GM21367 (cell line): ENCODE measurements around the gene PTGES2.

Experiments
- ATAC-seq: cut with Tn5 transposase; IDR thresholded peaks from one replicate; pipeline ENCODE4 v1.9.1; 2021; ENCODE audit not compliant: unreplicated experiment

PTGES2 gene

DNA sequence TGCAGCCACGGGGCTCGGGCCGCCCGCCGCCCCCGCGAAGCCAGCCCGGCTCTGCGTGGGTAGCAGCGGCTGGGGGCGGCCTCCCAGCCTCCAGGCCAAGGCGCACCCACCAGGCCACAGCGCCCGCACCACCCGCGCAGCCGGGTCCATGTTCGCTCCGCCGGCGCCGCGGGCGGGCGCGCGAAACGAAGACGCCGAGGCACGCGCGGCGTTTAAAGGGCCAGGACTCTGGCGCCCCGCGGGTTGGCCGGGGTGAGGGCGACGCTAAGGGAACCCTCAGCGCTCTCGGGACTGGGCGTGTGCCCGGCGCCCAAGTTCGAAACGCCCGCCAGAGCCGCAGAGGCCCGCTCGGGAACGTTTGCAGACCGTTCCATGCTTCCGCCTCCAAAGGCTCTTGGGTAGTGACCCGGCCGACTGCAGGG is at the start of gene PTGES2:
Gene PTGES2 (minus strand): TSS at position 162 of the 422 bp plus-strand sequence. CDS start 12 bp downstream, at position 150.
- ATAC-seq, result peak; percentile 42

DNA sequence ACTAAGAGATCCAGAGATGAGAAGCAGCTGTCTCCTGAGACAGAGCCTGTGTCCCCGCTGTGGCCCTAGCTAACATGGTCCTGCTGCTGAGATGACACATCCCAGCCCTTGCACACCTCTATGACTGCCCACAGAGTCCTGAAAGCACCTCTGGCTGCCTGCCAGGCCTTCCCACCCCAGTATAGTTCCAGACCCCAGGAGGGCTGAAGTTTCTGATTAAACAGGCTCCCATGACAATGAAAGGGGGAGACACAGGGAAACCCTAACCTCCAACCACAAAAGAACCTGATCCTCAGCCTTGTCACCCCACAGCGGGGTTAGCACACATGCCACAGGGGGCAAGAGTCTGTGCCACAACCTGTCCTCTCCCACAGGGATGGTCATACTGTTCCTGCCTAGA is 48.2 kb upstream of the PTGES2 start:
- no peak for ATAC-seq

DNA sequence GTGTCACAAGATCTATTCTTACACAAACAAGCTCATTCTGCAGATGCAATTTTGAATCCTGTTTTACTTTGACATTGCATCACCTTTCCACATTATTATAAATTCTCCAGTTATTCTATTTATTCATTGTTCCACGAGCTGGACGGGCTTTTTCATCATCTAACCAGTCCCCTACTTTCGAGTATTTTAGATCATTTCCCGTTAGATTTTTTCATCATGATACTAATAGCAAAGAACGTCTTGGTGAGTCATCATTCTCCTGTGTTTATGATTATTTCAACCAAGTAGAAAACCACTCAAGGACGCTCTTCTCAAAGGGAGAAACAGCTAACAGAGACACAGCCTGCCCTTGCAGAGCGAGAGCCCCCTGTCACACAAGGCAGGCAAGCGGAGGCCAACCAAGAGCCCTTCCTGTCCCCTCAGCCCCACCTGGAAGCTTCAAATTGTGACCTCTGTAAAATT is 47.6 kb upstream of the PTGES2 start:
- ATAC-seq, result no peak

DNA sequence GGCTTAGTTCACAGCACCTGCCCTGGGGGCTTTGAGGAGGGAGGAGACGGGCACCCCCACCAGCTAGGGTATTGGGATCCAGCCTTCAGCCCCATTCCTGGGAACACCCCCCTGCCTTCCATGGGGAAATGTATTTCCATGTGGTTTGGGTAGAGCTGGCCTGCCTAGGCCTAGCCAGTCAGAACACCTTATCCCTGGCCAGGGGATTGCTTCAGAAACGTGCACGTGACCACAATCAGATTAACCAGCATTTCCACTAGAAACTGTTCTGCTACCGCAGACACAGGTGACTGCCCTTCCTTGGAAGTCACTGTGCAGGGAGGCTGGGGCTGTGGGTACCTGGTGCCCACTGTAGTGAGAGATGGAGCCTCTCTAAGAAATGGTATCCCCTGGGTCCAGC is 46.5 kb upstream of the PTGES2 start:
- no peak for ATAC-seq

DNA sequence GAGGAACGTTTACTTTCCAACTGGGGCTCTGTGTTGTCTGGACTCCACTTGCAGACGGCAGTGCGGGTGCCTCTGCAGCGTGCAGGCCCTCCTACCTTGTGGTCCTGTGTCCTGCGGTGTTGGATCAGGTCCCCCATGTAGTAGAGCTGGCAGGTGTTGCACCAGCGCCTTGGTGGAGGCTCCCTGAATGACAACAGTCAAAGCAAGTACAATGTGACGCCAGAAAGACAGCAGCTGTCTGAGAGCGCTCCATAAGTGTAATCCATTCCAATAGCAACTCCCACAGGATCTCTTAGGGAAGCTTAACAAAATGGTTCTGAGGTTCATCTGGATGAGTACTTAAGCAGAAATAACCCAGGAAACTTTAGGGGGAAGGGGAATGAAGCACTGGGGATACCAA is 42.4 kb upstream of the PTGES2 start:
- no peak for ATAC-seq

DNA sequence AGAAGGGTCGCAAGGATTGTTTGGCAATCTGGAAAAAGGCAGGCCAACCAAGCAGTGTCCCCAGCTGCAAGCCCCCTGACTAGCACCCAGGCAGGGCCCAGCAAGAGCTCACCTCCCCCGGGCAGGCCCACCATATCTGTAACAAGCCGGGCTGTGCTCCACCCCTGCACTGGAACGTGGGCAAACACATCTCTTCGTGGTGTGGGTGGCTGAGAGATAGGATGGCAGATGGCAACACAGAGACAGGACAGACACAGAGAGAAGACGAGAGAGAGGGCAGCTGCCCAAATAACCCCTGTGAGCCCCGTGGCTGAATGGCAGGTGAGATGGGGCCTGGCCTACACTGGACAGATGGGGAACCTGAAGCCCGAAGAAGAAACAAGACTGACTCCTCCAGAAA is 42.0 kb upstream of the PTGES2 start:
- no peak for ATAC-seq

DNA sequence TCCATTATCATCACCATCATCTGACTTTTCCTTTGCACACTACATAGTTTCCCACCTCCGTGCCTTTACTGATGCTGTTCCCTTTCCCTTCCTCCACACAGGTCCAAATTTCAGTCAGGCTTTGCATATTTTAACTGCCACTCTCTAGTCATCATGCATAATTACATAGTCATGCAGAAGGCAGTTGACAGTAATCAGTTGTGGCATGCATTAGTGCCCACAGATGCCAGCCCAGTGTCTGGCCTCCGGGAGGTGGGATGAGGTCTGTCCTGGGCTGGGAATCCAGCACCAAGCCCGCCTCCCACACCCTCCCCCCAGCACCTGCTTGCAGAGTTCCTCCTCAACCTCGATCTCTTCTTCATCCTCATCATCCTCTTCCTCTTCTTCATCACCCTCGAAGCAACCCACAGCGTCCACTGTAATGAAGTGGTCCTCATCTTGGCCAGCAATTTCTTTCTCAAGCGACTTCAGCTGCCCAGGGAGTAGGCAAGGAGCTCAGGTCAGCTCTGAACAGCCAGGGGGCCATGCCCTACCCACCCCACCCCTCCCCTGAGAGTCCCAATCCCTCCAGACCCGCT is 41.3 kb upstream of the PTGES2 start:
- ATAC-seq, result no peak

DNA sequence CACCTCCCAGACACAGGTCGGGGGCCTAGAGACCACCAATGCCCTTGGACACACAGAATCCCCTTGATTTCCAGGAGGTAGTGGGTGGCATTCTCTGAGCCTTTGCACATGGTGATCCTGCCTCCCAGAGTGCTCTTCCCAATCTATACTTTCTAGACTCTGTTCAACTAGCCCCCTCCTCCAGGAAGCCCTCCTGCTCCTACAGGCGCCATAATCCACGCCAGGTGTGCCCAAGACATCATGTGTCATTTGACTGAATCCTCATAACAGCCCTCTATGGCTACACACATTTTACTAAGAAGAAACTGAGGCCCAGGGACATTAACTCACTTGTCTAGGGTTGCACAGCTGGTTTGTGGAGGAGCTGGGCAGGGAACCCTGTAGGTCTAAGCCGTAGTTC is 39.7 kb upstream of the PTGES2 start:
- no peak for ATAC-seq

DNA sequence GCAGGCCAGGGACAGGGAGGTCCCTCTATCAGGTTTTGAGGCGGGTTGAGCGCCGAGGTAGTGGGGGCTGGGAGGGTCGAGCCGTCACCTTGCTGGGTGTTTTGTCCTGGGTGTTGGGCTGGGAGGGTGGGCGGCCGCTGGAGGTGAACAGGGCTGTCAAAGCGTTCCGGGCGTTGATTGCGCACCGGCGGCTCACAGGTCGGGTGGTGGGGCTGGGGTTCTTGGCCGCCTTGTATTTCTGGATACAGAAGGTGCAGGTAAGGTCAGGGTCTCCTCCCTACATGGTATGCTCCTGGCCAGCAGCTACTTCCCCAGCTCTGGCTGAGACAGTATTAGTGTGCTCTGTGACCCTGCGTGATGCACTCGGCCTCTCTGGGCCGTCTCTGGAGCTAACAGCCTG is 38.6 kb upstream of the PTGES2 start:
- ATAC-seq, result no peak

DNA sequence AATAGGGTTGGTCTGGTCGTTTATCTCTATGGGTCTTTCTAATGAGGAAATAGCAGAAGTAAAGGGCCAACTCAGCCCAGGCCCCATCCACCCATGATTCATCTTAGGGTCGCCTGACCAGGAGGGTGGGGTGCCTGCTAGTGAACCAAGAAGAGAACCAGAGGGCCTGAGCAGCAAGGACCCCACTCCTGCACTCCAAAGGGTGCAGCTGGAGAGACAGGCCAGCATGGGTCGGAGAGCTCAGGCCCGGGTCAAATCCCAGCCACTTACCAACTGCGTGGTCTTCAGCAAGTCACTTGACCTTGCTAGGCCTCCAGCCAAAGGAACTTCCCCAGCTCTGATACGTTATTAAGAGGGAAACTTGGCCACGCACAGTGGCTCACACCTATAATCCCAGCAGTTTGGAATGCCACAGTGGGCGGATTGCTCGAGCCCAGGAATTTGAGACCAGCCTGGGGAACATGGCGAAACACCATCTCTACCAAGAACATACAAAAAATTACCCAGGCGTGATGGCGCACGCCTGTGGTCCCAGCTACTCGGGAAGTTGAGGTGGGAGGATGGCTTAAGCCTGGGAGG is 36.9 kb upstream of the PTGES2 start:
- ATAC-seq, result no peak

DNA sequence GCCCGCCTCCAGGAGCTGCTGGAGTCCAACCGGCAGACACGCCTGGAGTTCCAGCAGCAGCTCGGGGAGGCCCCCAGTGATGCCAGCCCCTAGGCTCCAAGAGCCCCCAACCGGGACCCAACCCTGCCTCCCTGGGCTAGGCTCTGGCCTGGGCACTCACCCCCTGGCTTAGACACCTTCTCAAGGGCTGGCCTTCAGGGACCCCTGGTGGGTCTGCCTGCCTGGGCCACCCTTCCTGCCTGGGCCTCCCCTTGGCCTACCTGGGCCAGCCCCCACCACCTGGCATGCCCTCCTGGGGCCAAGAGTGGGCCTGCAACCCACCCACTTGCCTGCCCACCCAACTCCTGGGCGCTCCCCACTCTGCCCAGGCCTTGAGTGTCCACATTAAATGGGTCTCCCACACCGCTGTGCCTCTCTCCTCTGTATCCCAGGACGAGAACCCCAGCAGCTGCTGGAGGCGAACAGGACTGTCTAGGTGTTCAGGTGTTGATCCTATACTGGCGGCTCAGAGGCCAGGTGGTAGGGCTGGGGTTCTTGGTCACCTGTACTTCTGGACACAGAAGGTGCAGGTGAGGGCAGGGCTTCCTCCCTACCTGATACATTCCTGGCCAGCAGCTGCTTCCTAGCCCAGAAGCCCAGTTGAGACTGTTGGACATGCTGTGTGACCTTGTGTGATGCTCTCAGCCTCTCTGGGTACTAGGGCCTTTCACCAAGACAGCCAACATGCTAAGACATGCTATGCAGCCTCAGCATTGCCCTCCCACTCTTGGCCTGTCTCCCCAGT is 36.2 kb upstream of the PTGES2 start:
- ATAC-seq, result no peak

DNA sequence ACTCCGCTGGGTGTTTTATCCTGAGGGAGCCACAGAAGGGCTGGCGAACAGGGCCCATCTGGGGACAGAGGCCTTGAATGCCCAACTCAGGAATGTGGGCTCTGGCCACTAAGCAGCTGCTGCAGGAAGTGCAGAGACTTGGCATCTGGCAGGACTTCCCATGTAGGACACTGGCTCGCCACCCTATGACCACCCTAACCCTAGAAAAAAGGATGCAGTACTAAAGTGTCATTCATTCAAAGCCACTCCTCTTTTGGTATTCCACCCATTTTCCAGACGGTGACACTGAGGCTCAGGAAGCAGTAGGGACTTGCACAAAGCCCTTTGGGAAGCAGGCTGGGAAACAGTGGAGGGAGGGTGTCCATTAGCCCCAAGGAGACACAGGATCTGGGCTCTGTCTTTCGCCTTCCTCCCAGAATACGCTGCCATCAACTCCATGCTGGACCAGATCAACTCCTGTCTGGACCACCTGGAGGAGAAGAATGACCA is 35.5 kb upstream of the PTGES2 start:
- no peak for ATAC-seq

DNA sequence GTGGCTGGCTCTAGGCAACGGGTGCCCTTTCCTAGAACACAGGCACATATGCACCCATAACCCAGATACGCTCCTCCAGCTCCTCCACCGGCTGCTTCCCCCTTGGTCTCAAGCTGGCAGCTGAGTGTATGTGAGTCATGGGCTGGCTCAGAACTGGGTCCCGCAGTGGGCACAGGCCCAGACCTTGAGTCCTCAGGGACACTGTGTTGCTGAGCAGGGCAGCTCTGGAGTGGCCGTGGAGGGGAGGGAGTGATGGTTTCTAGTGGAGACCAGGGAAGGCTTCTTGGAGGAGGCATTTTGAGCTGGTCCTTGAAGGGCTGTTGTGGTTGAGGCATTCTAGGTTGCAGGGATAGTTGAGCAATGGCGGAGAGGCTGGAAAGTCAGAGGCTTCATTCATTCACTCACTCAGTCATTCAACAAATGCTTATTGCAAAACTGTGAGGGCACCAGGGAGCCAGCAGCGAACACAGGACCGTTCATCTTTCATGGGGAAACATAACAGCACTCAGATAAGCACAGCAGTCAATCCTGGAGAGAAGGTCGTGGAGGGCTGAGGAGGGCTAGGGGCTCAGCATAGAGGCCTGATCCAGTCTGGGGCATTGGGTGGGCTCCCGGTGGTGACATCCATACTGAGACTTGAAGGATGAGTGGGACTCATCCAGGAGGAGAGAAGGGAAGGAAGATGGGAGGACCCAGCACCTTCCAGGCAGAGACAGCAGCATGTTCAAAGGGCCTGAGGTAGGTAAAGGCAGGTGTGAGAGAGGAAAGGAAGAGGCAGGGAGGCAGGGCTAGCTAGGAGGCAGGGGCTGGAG is 34.9 kb upstream of the PTGES2 start:
- no peak for ATAC-seq

DNA sequence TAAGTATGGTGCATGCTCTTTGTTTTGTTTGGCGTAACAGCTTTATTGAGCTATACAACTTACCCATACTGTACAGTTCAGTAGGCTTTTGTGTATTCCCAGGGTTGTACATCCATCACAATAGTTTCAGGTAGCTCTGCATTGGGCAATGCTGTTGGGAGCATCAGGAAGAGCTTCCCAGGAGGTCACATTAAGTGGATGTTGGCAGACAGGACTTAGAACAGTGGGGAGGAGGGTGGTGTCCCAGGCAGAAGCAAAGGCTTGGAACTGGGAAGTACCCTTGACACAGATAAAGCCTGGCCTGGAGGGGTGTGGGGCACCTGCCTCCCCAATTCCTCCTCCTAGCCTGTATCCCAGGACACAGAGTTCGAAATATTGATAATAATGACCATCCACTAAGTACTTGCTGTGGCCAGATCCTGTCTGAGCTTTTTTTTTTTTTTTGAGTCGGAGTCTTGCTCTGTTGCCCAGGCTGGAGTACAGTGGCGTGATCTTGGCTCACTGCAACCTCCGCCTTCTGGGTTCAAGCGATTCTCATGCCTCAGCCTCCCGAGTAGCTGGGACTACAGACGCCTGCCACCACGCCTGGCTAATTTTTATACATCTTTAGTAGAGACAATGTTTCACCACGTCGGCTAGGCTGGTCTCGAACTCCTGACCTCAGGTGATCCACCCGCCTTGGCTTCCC is 33.8 kb upstream of the PTGES2 start:
- ATAC-seq, result no peak

DNA sequence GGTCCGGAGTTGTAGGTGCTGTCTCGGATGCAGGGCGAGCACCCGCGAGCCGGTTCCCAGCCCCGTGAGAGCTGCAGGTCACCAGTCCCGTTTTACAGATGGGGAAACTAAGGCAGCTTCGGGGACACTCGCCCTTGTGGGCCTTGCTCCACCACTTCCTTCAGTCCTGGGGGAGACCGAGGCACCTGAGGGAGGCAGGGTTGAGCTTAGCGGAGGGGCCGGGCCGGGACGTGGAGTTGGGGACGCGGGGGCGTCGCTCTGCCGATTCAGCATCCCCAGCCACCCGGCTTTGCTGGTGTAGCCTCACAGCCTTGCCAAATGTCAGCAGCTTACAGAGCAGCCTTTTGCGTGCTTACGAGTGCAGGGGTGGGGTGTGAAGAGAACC is 33.1 kb upstream of the PTGES2 start:
- ATAC-seq, result no peak

DNA sequence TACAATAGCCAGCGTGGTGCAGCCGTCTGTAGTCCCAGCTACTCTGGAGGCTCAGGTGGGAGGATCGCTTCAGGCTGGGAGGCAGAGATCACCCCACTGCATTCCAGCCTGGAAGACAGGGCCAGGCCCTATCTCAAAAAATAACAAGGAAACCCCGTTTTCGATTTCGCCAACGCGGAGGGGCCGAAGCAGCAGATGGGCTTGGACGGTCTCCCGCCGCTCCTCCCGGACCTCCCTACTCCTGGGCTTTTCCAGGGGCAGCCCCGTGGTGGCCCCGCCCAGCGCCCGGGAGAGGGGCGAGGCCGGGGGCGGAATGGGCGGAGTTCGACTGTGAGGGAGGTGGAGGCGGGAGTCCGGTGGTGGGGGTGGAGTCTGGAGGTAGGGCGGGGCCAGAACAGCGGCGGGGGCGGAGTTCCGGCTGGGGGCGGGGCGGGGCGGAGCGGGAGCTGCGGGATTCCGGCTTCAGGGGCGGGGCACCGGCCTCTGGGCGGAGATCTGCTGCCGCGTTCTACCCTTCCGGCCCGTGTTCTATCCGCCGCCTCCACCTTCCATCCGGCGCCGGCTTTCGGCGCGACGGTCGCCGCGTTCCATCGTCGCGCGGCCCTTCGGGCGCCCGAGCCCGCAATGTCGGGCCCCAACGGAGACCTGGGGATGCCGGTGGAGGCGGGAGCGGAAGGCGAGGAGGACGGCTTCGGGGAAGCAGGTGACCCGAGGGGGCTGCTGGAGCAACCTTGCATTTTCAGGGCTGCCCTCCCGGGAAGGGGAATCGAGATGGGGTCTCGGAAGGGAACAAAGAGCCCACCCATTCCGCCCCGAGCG is 32.5 kb upstream of the PTGES2 start, which contains the start of gene BBLN:
Gene BBLN (plus strand): TSS at position 482 of the 819 bp plus-strand sequence. CDS start 143 bp downstream, at position 625.
- peak; percentile 71 for ATAC-seq

DNA sequence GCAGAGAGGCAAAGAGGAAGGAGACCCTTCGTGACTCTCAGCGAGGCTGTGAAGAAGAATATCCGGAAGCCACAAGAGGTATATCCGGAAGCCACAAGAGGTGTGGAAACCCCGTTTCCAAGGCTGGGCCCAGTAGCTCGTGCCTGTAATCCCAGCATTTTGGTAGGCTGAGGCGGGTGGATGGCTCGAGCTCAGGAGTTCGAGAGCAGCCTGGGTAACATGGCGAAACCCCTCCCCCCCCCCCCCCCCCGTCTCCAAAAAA is 31.9 kb upstream of the PTGES2 start:
- ATAC-seq, result no peak

DNA sequence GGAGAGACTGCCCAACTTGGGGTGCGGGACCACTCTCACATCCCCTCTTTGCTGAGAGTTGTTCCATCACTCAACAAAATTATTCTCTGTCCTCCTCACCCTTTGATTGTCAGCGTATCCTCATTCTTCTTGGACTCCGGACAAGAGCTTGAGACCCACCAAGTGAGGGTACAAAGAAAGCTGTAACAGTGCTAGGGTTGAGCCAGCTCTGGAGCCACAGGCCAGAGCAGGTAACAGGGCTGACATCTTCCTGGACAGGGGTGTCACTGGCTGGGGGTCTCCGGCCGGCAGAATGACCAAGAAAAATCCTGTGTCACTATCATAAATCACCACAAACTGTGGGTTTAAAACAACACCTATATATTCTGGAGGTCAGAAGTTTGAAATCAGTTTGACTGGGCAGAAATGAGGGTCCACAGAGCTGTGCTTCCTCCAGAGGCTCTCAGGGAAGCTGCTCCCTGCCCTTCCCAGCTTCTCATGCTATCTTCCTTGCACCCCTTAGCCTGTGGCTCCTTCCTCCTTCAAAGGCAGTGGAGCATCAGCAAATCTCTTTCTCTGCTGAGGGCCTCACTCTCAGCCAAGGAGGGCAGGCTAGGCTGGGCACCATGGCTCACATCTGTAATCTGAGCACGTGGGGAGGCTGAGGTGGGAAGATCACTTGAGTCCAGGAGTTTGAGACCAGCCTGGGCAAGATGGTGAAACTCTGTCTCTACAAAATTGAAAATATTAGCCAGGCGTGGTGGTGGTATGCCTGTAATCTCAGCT is 28.4 kb upstream of the PTGES2 start:
- no peak for ATAC-seq

DNA sequence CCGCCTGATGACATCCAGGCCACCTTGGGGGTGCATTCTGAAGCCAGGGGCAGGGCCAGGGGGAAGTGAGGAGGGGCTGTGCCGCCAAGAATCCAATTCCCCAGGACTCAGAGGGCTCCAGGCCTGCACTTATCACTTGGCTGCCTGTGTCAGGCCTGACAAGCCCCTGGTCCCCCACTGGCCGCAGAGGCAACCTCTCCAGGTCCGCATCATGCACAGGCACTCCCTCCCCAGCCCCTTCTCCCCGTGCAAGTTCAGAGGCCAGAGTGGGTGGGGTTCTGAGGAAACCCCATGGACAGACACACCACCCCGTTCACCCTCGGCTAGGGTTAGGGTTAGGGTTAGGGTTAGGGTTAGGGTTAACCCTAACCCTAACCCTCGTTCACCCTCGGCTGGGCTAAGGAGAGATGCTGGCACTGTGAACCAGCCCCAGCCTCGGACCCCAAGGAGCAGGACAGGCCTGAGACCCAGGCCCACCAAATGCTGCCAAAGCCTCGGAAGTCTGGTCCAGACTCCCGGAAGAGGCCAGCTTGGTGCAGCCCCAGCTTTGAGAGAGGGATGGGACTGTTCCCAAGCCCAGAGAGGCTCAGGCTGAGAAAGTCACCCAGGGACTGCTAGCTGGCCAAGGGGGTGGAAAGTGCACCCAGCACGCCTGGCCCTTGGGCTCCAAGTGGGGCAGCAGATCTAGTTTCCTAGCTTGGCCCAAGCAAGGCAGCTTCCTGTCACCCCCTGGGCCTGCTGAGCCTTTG is 26.6 kb upstream of the PTGES2 start:
- no peak for ATAC-seq
